ENCODE measurements around the gene KLK11.
"Not testable (repeated sequence)": the region's sequence is repeated elsewhere in the genome, so short reads cannot be mapped to it uniquely, and the experiment has no call there.

Gene KLK11

GRCh38 chr19:51006406-51006805 is 20.0 kb downstream of the KLK11 start:
- FAIRE-seq = no peak

GRCh38 chr19:51005248-51005647 is 21.2 kb downstream of the KLK11 start:
- FAIRE-seq = no peak
- DNase-seq (ENCODE audit: insufficient read length, low spot score) = no peak

More at GRCh38 chr19:51006406-51006805, 20.0 kb downstream of the KLK11 start:
- DNase-seq (ENCODE audit: insufficient read length, low spot score) = no peak

GRCh38 chr19:51003316-51003715 is 23.1 kb downstream of the KLK11 start:
- FAIRE-seq (no peak), DNase-seq (ENCODE audit: insufficient read length, low spot score) (no peak)

GRCh38 chr19:51002542-51003311 is 23.7 kb downstream of the KLK11 start:
- DNase-seq (ENCODE audit: insufficient read length, low spot score) (no peak), FAIRE-seq (no peak)

- DNase-seq (ENCODE audit: insufficient read length, low spot score) (no peak), FAIRE-seq (no peak)
Measured at GRCh38 chr19:51002089-51002532, 24.3 kb downstream of the KLK11 start.

- FAIRE-seq (no peak), DNase-seq (ENCODE audit: insufficient read length, low spot score) (no peak)
Measured at GRCh38 chr19:51001515-51001914, 24.9 kb downstream of the KLK11 start, which contains the start of gene KLK8. KLK8 (minus strand) TSS chr19:51001604; CDS start chr19:51001167, 437 bp downstream.

- DNase-seq (ENCODE audit: insufficient read length, low spot score) = no peak
- no peak for FAIRE-seq
Measured at GRCh38 chr19:51000981-51001380, 25.4 kb downstream of the KLK11 start.

- DNase-seq (ENCODE audit: insufficient read length, low spot score) (no peak), FAIRE-seq (no peak)
Measured at GRCh38 chr19:51000426-51000825, 26.0 kb downstream of the KLK11 start.

- no peak for DNase-seq (ENCODE audit: insufficient read length, low spot score)
- no peak for FAIRE-seq
Measured at GRCh38 chr19:50998686-50999085, 27.7 kb downstream of the KLK11 start.

- FAIRE-seq (no peak), DNase-seq (ENCODE audit: insufficient read length, low spot score) (no peak)
Measured at GRCh38 chr19:50998061-50998460, 28.4 kb downstream of the KLK11 start.

- DNase-seq (ENCODE audit: insufficient read length, low spot score) = no peak
- FAIRE-seq = no peak
Measured at GRCh38 chr19:50994129-50994528, 32.3 kb downstream of the KLK11 start.

- DNase-seq (ENCODE audit: insufficient read length, low spot score) (no peak), FAIRE-seq (no peak)
Measured at GRCh38 chr19:50992666-50993035, 33.8 kb downstream of the KLK11 start.

- FAIRE-seq; DNase-seq (ENCODE audit: insufficient read length, low spot score): not testable (repeated sequence)
Measured at GRCh38 chr19:50984416-50984815, 42.0 kb downstream of the KLK11 start.

- FAIRE-seq (no peak), DNase-seq (ENCODE audit: insufficient read length, low spot score) (no peak)
Measured at GRCh38 chr19:50983625-50984292, 42.7 kb downstream of the KLK11 start, which contains the start of gene KLK7. KLK7 (minus strand) TSS chr19:50983917; CDS start chr19:50982399, 1,518 bp downstream.

- FAIRE-seq (no peak), DNase-seq (ENCODE audit: insufficient read length, low spot score) (no peak)
Measured at GRCh38 chr19:50982186-50982585, 44.2 kb downstream of the KLK11 start.

GRCh38 chr19:50981587-50982146 is 44.7 kb downstream of the KLK11 start:
- FAIRE-seq = no peak
- DNase-seq (ENCODE audit: insufficient read length, low spot score) = no peak

- DNase-seq (ENCODE audit: insufficient read length, low spot score) (no peak), FAIRE-seq (no peak)
Measured at GRCh38 chr19:50980208-50980607, 46.2 kb downstream of the KLK11 start.

- DNase-seq (ENCODE audit: insufficient read length, low spot score) (no peak), FAIRE-seq (no peak)
Measured at GRCh38 chr19:50979758-50980157, 46.7 kb downstream of the KLK11 start.

- DNase-seq (ENCODE audit: insufficient read length, low spot score) (no peak), FAIRE-seq (no peak)
Measured at GRCh38 chr19:50978772-50979390, 47.5 kb downstream of the KLK11 start.

GRCh38 chr19:50977626-50978025 is 48.8 kb downstream of the KLK11 start:
- no peak for DNase-seq (ENCODE audit: insufficient read length, low spot score)
- no peak for FAIRE-seq

- DNase-seq (ENCODE audit: insufficient read length, low spot score) (no peak), FAIRE-seq (no peak)
Measured at GRCh38 chr19:50975766-50976165, 50.6 kb downstream of the KLK11 start.
